ENCODE measurements around the gene DNALI1. TPM values are rescaled to one million over a fixed set of nuclear protein-coding genes. Genes with fewer than 3 reads are reported as not detected.

Gene DNALI1
- total RNA-seq, 1 donor from 2014 or later = 13.2 TPM

DNA sequence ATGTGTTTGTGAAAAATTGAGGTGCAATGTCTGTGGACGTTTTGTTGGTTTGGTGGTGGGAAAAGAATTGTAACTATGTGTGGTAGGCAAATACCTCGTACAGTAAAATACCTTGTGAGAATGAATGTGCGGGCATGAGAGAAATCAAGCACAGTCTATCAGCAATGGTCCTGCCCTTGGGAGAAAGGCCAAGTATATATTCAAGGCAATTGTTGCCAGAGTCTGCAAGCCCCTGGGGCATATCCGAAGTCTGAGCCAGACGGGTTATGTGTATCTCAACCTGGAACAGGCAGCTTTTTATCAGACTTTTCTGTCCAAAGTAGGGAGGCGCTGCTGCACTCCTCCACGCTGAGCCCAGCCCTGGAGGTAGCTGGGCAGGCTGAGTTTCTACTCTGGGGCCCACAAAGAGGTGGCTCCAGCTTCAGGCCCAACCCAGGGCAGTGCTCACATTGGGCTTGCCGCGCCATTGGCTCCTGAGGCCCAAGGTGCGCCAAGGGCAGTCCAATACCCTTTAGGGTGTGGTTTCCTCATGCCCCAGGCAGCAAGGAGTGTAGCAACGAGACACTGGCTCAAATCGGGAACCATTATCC, 48.4 kb downstream of the DNALI1 start:
- Histone ChIP-seq H3K36me3 (no peaks in the 10 kb centered on the region), H3K27me3 (no peaks in the 10 kb centered on the region), H3K27ac (peak overlapping the region; percentile 67), H3K4me3 (no peak overlapping the region), H3K4me1 (peaks cover 13% of the 10 kb centered on the region), H3K9me3 (no peaks in the 10 kb centered on the region)
- TF ChIP-seq, protein P1, sequence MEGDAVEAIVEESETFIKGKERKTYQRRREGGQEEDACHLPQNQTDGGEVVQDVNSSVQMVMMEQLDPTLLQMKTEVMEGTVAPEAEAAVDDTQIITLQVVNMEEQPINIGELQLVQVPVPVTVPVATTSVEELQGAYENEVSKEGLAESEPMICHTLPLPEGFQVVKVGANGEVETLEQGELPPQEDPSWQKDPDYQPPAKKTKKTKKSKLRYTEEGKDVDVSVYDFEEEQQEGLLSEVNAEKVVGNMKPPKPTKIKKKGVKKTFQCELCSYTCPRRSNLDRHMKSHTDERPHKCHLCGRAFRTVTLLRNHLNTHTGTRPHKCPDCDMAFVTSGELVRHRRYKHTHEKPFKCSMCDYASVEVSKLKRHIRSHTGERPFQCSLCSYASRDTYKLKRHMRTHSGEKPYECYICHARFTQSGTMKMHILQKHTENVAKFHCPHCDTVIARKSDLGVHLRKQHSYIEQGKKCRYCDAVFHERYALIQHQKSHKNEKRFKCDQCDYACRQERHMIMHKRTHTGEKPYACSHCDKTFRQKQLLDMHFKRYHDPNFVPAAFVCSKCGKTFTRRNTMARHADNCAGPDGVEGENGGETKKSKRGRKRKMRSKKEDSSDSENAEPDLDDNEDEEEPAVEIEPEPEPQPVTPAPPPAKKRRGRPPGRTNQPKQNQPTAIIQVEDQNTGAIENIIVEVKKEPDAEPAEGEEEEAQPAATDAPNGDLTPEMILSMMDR (IDR thresholded peaks at IDR 0.05) = no peak
- ATAC-seq (peak; percentile 16), DNase-seq (no peak)
- intact Hi-C loops (cut with DNase I) = loop anchor here (10.0 kb wide), 1 partner anchor 80 kb away; no protein-coding TSS in a partner anchor

DNA sequence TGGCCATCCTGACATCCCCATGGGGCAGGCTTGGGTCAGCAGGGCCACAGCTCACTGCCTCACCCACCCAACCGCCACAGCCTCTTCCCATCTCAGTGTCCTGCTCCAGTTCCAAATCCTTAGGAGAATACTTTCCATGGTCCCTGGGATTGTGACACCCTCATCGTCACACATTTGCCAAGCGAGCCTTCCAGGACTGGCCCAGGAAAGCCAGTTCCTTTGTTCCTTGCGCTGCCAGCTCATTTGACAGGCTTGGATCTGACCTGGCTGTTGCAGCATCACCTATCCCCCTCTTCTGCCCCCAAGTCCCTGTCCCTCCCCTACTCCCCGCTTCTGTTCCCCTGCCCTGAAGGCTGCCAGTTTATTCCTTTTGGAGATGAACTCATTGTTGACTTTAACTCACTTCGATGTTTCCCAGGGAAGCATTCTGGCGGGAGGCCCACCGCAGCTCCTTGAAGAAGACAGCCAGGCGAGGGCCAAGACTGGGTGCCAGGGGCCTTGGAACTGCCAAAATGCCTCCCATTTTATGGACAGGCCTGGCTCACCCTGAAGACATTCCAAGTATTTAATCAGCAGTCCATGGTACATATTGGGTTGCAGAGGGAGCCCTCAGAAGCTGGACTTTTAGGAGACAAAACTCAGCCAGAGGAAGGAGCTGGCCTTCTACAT, 49.2 kb downstream of the DNALI1 start:
- no peak overlapping the region for H3K4me3 ChIP-seq
- ATAC-seq (peak; percentile 25), DNase-seq (no peak)
- H3K27me3 ChIP-seq = no peaks in the 10 kb centered on the region
- peak overlapping the region; percentile 67 for H3K27ac ChIP-seq
- intact Hi-C loops (cut with DNase I) = loop anchor here (10.0 kb wide), 1 partner anchor 79 kb away; no protein-coding TSS in a partner anchor
- TF ChIP-seq, protein P1 (IDR thresholded peaks at IDR 0.05) = no peak
- H3K36me3 ChIP-seq = no peaks in the 10 kb centered on the region
- no peaks in the 10 kb centered on the region for H3K9me3 ChIP-seq
- H3K4me1 ChIP-seq = peaks cover 13% of the 10 kb centered on the region

DNA sequence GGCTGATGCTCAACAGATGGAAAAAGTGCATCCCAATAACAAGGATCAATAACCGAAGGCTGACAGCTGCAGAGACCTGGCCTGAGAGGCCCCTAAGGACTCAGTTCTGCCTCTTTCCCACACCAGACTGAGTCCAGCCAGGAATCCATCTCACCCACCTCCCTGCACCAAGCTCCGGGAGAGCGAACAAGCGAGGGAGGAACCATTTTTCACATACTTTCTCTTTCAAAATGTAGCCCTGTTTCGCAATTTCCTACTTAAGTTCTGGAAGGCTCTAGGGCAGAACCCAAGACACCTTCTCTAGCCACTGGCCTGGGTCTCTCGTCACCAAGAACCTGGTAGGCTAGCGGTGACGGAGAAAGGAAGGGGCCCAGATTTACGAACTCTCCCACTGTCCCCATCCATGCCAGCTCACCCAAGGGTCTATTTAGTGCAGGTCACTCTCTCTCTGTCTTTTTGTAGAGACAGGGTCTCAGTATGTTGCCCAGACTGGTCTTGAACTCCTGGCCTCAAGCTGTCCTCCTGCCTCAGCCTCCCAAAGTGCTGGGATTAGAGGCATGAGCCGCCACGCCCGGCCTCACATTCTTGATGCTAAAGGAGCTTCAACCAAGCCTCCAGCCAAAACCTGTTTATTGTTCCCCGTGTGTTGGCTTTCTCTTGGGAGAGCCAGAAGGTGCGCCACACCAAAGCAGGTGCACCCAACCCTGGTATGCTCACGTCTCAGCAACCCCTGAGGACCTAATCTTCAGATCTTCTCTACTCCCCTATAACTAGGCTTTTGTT, 49.9 kb downstream of the DNALI1 start:
- Histone ChIP-seq H3K27me3 (no peaks in the 10 kb centered on the region), H3K4me3 (no peak overlapping the region), H3K4me1 (peaks cover 13% of the 10 kb centered on the region), H3K9me3 (no peaks in the 10 kb centered on the region), H3K36me3 (no peaks in the 10 kb centered on the region), H3K27ac (peak overlapping the region; percentile 67)
- intact Hi-C loops (cut with DNase I) = loop anchor here (10.0 kb wide), 1 partner anchor 78 kb away; no protein-coding TSS in a partner anchor
- TF ChIP-seq, protein P1 (IDR thresholded peaks at IDR 0.05) = no peak
- ATAC-seq (peak; percentile 66), DNase-seq (no peak)

DNA sequence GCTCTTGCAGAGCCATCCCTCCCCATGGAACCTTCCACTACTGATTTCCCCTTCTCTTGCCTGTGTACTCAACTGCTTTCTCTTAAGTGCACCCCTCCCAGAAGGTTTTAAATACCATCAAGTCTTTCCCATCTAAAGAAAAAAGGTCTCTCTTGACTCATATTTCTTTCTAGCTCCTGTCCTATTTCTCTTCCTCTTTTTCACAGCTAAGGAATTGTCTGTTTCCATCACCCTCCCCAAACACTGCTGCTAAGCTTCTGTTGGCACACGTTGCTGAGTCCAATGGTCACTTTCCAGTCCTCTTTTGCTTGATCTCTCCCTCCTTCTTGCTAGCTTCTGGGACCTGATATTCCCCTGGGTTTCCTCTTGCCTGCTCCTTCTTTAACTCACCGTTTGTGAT, 52.3 kb downstream of the DNALI1 start:
- Histone ChIP-seq H3K4me1 (peaks cover 7% of the 10 kb centered on the region), H3K27ac (no peak overlapping the region), H3K36me3 (no peaks in the 10 kb centered on the region), H3K9me3 (no peaks in the 10 kb centered on the region), H3K4me3 (no peak overlapping the region), H3K27me3 (no peaks in the 10 kb centered on the region)
- intact Hi-C loops (cut with DNase I) = loop anchor here (10.0 kb wide), 1 partner anchor 76 kb away; no protein-coding TSS in a partner anchor
- TF ChIP-seq, protein P1 (IDR thresholded peaks at IDR 0.05) = no peak
- DNase-seq (no peak), ATAC-seq (no peak)

DNA sequence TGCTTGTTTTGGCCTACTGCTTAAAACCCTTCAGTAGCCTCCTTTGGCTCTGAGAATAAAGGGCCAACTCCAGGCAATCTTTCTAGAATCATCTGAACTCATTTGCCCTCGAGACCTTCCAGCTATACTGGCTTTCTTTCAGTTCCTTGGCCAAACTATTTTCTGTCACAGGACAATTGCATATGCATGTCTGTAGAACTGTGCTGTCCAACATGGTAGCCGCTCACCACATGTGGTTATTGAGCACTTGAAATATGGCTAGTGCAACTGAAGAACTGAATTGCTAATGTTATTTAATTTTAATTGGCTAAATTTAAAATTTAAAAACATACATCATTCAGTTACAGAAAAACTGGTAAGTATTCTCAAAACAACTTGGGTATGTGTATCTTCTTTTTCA, 53.3 kb downstream of the DNALI1 start:
- Histone ChIP-seq H3K4me3 (no peak overlapping the region), H3K4me1 (peaks cover 7% of the 10 kb centered on the region), H3K36me3 (no peaks in the 10 kb centered on the region), H3K27ac (no peak overlapping the region), H3K27me3 (peaks cover 3% of the 10 kb centered on the region), H3K9me3 (no peaks in the 10 kb centered on the region)
- ATAC-seq (no peak), DNase-seq (no peak)
- intact Hi-C loops (cut with DNase I) = loop anchor here (10.0 kb wide), 1 partner anchor 75 kb away; no protein-coding TSS in a partner anchor
- TF ChIP-seq, protein P1 (IDR thresholded peaks at IDR 0.05) = no peak

All from upper lobe of right lung (tissue), 1 donor.